Nucleus accumbens (tissue), 56 donors: Measurements from ENCODE around the gene OR4K15.
"Not testable (repeated sequence)": the region's sequence is repeated elsewhere in the genome, so short reads cannot be mapped to it uniquely, and the experiment has no call there.

Source experiments
- DNase-seq, 56 donors: peaks; one replicate each; lab custom pipeline; 2025; lab: John Stamatoyannopoulos, UW

OR4K15 gene, protein sequence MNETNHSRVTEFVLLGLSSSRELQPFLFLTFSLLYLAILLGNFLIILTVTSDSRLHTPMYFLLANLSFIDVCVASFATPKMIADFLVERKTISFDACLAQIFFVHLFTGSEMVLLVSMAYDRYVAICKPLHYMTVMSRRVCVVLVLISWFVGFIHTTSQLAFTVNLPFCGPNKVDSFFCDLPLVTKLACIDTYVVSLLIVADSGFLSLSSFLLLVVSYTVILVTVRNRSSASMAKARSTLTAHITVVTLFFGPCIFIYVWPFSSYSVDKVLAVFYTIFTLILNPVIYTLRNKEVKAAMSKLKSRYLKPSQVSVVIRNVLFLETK

DNA sequence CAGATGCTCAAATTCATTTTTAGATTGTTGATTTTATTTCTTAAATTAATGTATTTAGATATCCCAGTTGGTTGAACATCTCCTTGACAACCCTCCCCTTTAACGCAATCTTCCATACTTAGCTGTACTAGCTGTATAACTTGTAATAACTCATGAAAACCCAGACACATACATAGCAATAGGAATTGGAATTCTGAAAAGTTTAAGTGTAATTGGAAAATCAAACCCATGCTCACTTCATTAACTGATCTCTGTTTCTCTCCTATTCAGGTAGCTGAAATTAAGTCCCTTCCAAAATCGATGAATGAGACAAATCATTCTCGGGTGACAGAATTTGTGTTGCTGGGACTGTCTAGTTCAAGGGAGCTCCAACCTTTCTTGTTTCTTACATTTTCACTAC lies at the start of gene OR4K15:
OR4K15 (plus strand) TSS at position 301 of the 400 bp plus-strand sequence; CDS start at position 301, 0 bp downstream.
- DNase-seq = no peak

DNA sequence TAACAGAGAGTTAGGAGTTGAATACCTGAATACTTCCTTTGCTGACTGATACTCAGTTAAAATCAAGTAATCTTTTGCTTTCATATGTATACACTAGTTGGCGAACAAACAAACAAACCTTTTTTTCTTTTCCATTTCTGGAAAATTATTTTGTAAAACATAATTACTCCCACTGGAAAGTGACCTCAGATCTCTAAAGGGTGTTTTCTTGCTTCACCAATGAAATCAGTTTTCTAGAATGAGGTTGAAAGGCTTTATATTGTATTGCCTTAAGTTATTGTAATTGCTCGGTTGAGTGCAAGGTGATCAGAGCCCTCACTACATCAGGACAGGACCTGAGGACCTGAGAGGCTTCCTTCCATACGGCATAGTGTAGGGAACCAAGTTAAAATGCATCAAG lies 44.8 kb upstream of the OR4K15 start, which contains the start of gene OR4K1:
OR4K1 (plus strand) TSS at position 301 of the 400 bp plus-strand sequence. CDS start 4,750 bp downstream, outside the sequence.
- no peak for DNase-seq

DNA sequence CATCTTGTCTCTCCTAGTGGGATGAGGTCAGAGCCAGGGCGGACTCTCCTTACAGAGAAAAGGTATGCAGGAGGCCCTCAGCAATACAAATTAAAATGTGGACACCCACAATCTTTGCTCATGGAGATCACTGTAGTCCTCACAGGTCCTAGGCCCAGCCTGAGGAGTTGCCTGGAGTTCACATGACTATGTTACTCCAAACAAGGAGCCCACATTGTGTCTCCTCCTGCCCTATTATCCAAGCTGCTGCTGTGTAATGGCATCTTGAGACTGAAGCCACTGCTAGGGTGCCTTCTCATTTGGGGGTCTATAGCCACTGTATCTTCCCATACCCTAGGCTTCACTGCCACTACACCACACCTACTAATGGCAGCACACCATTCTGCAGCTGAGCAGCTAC lies 33.7 kb upstream of the OR4K15 start:
- no peak for DNase-seq

DNA sequence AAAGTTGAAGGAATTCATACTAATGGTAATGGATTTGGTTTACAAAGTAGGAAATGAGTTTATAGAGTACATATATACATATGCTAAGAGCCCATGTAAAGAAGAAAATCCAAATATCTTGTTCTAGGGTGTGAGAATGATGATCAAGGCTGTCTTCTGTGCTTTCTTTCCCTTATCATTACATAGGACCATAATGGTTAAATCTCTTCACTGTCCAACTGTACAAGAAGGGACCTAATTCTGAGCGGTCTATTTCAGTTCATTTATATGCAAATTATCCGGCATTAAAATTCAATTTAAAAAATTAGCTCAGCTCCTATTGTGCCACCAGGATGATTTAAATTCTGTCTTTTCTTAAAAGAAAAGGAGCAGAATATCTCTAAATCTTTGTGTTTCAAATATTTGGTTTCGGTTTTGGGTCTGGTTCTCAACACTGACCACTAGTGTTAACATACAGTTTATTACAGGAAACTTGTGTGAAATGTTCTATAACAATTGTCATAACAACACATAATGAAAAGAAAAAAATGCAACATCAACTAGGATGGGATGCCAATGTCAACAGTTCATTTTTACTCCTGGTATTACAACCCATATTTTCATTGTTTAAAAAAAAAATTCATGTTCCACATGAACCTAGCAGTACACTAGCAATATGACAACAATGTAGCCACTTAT lies 27.8 kb upstream of the OR4K15 start:
- DNase-seq = no peak

DNA sequence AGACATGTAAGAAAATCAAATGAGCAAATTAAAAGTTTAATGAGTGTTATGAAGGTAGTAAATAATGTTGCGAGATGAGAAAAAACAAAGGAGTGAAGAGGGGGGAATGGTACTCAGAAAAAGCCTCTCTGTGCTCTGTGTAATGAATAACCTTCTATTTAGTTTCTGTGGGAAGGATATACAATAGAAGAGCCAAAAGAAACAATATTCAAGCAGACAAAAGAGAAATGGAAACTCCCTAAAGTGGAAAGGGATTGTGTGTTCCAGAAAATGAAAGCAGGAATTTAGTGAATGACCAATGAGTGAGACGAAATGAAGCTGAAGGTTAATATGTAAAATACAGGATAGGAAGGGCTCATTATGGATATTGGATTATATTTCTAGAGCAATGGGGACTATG lies 26.2 kb upstream of the OR4K15 start:
- DNase-seq = no peak

DNA sequence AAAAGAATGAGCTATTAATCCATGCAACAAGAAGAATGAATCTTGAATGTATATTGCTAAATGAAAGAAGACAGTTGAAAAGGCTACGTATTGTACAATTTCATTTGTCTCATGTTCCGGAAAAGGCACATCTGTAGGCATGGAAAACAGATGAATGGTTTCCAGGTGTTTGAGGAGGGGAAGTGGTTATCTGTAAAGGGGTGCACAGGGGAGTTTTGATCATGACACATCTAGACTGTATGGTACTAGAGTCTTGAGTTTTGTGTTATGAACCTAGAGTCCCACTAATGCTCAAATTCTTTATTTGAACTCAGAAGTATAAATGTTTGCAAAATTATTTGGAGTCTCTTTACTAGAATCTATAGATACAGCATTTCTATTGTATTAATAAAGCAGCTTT lies 5.7 kb upstream of the OR4K15 start:
- DNase-seq = not testable (repeated sequence)

DNA sequence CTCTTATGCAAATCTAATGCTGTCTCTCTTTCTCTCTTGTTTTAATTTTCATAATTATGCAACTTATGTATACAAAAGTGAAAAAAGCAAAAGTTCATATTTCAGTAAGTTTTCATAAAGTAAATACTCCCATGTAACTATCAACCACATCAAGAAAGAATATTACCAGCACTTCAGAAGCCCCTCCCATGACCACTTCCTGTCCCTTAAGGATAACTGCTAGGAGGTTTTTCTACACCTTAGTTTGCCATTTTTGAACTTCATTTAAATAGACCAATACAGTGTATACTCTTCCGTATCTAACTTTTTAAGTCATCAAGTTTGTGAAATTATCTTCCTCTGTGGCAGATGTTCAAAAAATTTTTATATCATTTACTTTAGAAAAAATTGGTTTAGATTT lies 547 bp upstream of the OR4K15 start:
- no peak for DNase-seq

DNA sequence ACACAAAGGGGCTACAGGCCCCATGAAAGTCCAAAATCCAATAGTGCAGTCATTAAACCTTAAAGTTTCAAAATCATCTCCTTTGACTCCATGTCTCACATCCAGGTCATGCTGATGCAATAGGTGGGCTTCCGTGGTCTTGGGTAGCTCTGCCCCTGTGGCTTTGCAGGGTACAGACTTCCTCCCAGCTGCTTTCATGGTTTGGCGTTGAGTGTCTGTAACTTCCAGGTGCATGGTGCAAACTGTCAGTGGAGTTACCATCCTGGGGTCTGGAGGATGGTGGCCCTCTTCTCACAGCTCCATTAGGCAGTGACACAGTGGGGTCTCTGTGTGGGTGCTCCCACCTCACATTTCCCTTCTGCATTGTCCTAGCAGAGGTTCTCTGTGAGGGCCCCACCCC lies 18.0 kb downstream of the OR4K15 start:
- no peak for DNase-seq

DNA sequence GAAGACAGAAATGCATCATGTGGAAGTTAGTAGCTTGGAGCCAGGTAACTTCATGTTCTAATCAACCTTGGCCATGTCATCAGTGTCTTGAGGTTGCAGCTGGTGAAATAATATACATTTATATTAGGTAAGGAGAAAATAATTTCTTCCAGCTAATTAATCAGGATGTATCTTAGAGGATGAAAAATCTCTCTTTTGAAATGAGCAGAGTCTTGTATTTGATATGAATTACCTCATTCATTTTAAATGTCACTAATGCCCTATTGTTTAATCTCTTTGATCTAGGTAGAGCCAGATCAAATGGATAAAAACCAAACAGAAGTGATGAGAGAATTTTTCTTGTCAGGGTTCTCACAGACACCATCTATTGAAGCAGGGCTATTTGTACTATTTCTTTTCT lies 26.5 kb downstream of the OR4K15 start, which contains the start of gene OR4Q2:
OR4Q2 (plus strand) TSS at position 301 of the 400 bp plus-strand sequence.
- no peak for DNase-seq

DNA sequence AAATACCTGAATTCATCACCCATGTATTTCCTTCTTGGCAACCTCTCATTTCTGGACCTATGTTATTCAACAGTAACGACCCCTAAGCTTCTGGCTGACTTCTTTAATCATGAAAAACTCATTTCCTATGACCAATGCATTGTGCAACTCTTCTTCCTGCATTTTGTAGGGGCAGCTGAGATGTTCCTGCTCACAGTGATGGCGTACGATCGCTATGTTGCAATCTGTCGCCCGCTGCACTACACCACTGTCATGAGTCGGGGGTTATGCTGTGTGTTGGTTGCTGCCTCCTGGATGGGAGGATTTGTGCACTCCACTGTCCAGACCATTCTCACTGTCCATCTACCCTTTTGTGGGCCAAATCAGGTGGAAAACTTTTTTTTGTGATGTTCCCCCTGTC lies 26.9 kb downstream of the OR4K15 start:
- no peak for DNase-seq

DNA sequence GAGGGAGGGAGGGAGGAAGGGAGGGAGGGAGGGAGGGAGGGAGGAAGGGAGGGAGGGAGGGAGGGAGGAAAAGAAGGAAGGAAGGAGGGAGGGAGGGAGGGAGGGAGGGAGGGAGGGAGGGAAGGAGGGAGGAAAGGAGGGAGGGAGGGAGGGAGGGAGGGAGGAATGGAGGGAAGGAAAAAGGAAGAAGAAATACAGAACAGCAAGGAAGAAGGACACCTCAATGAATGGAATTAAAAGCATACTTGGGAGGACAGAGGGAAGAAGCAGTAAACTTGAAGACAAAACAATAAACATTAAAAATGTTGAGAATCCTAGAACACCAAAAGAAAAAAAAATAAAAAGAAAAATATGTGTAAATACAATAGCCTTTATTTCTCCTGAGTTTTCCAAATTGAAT lies 32.8 kb downstream of the OR4K15 start:
- DNase-seq = no peak

DNA sequence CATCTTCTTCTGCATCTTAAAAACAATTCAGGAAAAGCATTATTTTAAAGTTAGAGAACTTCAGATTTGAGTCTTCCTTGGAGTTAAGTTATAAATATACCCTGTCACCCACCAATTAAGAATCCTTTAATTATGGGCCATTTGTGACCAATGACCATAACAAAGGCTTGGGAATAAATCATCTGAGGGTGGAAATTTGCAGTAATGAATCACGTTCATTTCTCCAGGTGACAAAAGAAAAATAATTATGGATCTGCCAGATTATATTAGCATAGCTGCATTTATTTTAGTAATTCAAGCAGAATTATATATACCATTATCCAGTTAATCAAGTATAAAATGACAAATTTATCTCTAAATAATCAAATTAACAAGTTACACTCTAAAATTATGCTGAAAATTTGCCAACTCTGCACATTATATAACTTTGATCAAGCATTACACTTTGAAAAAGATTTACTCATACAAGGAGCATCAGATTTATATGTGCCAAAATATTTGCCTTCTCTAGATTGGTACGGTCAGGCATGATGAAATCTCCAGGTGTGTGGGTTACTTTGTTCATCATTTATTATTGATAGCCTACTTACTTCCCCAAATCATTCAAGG lies 44.0 kb downstream of the OR4K15 start, which contains the start of gene OR4K14:
OR4K14 (minus strand) TSS at position 51 of the 609 bp plus-strand sequence. CDS start 4,114 bp downstream, outside the sequence.
- DNase-seq = no peak
